Hepatocyte (in vitro differentiated cells): Measurements from ENCODE around the gene PKD1L1. TPM values are rescaled to one million over a fixed set of nuclear protein-coding genes. Genes with fewer than 3 reads are reported as not detected.

ENCODE experiments used
- DNase-seq: peaks from one replicate; pipeline ENCODE4 v3.0.0-alpha.2; 2016; ENCODE audit warnings: low spot score
- H2AFZ ChIP-seq: fragments of 200-600 bp; sonication (generic); 2 replicates; pipeline ENCODE4 v1.6.0; 2016; ENCODE audit warnings: antibody characterized with exemption, mild to moderate bottlenecking
- H3K27ac ChIP-seq: fragments of 200-600 bp; sonication (generic); 2 replicates; pipeline ENCODE4 v1.5.1; 2016; ENCODE audit warnings: mild to moderate bottlenecking
- H3K27me3 ChIP-seq: fragments of 200-600 bp; sonication (generic); 2 replicates; pipeline ENCODE4 v1.6.1; 2016
- H3K36me3 ChIP-seq: fragments of 200-600 bp; sonication (generic); replicated peaks from 2 replicates; pipeline ENCODE4 v1.5.1; 2016; ENCODE audit warnings: low read depth; ENCODE audit not compliant: insufficient read depth
- H3K4me1 ChIP-seq: fragments of 200-600 bp; sonication (generic); 2 replicates; pipeline ENCODE4 v1.5.1; 2016; ENCODE audit warnings: mild to moderate bottlenecking, moderate library complexity; ENCODE audit not compliant: insufficient read depth
- H3K4me2 ChIP-seq: fragments of 200-600 bp; sonication (generic); 2 replicates; pipeline ENCODE4 v1.6.0; 2016
- H3K4me3 ChIP-seq: fragments of 200-600 bp; sonication (generic); 2 replicates; pipeline ENCODE4 v1.5.1; 2016; ENCODE audit warnings: mild to moderate bottlenecking
- H3K79me2 ChIP-seq: fragments of 200-600 bp; sonication (generic); 2 replicates; pipeline ENCODE4 v1.6.0; 2017; ENCODE audit warnings: mild to moderate bottlenecking
- H3K9me2 ChIP-seq: fragments of 200-600 bp; sonication (generic); replicated peaks from 2 replicates; pipeline ENCODE4 v1.6.0; 2017; ENCODE audit warnings: mild to moderate bottlenecking; ENCODE audit not compliant: insufficient read depth
- H3K9me3 ChIP-seq: fragments of 200-600 bp; sonication (generic); 2 replicates; pipeline ENCODE4 v1.5.1; 2016; ENCODE audit warnings: low read depth, mild to moderate bottlenecking
- H4K20me1 ChIP-seq: fragments of 200-600 bp; sonication (generic); 2 replicates; pipeline ENCODE4 v1.6.0; 2016; ENCODE audit warnings: mild to moderate bottlenecking; ENCODE audit not compliant: insufficient read depth, poor library complexity, severe bottlenecking
- CTCF ChIP-seq: fragments of 200-600 bp; sonication (generic); IDR thresholded peaks from 2 replicates; pipeline ENCODE4 v1.5.1; 2016; ENCODE audit warnings: antibody characterized with exemption, mild to moderate bottlenecking; ENCODE audit not compliant: poor library complexity
- EZH2 ChIP-seq: fragments of 200-600 bp; sonication (generic); IDR thresholded peaks from 2 replicates; pipeline ENCODE4 v1.6.1; 2016; ENCODE audit warnings: antibody characterized with exemption, mild to moderate bottlenecking, borderline replicate concordance
- EZH2phosphoT487 ChIP-seq: fragments of 200-600 bp; sonication (generic); IDR thresholded peaks from one replicate; pipeline ENCODE4 v1.6.1; 2018; ENCODE audit warnings: antibody characterized with exemption, mild to moderate bottlenecking, low read depth, moderate library complexity; ENCODE audit not compliant: unreplicated experiment, severe bottlenecking
- WGBS: methylation state at CpG from one replicate; pipeline ENCODE4 v1.1.6; 2016; ENCODE audit warnings: low lambda C conversion rate; ENCODE audit errors: missing lambda C conversion rate; 5-methylcytosine and 5-hydroxymethylcytosine counted together
- polyA plus RNA-seq: library from polyadenylated mRNA; unstranded; fragments of >200 nt; fragmentation: Nextera tagmentation; extraction: Ambion mirVana; gene quantifications from 2 replicates; pipeline ENCODE4 v1.2.1, GENCODE V29; 2016
- total RNA-seq: library from RNA; depleted of rRNA; stranded (reverse); fragments of >200 nt; gene quantifications from 2 replicates; pipeline ENCODE4 v1.2.3, GENCODE V29; 2014

The PKD1L1 gene
- total and polyA plus RNA-seq, 2 experiments from 2014 or later: 0.07 TPM

- Histone ChIP-seq H3K4me2 (no peak overlapping the region), H3K9me3 (no peaks in the 10 kb centered on the region), H2AFZ (no peak overlapping the region), H3K4me1 (no peaks in the 10 kb centered on the region), H3K27me3 (no peaks in the 10 kb centered on the region), H3K27ac (no peak overlapping the region), H3K9me2 (no peaks in the 10 kb centered on the region), H3K36me3 (no peaks in the 10 kb centered on the region), H3K4me3 (no peak overlapping the region), H3K79me2 (no peaks in the 10 kb centered on the region), H4K20me1 (no peaks in the 10 kb centered on the region)
- 82% methylated on average over 5 of the region's 5 CpGs for WGBS
- TF ChIP-seq EZH2 (no peak), CTCF (no peak), EZH2phosphoT487 (no peak)
- DNase-seq: no peak
Measured at GRCh38 chr7:47751043-47751442, 197.2 kb downstream of the PKD1L1 start.

GRCh38 chr7:47748041-47748440, 200.2 kb downstream of the PKD1L1 start:
- no peaks in the 10 kb centered on the region for H3K79me2 ChIP-seq
- H3K27ac ChIP-seq: no peak overlapping the region
- no peaks in the 10 kb centered on the region for H4K20me1 ChIP-seq
- H3K4me1 ChIP-seq: peaks cover 7% of the 10 kb centered on the region
- H3K9me2 ChIP-seq: no peaks in the 10 kb centered on the region
- H3K4me2 ChIP-seq: no peak overlapping the region
- no peak for DNase-seq
- no peaks in the 10 kb centered on the region for H3K27me3 ChIP-seq
- no peaks in the 10 kb centered on the region for H3K9me3 ChIP-seq
- no peak for TF ChIP-seq EZH2phosphoT487
- no peak for TF ChIP-seq CTCF
- TF ChIP-seq EZH2: no peak
- H2AFZ ChIP-seq: no peak overlapping the region
- no peaks in the 10 kb centered on the region for H3K36me3 ChIP-seq
- no peak overlapping the region for H3K4me3 ChIP-seq
- WGBS: 63% methylated on average over 7 of the region's 7 CpGs

- H3K4me2 ChIP-seq: no peak overlapping the region
- TF ChIP-seq EZH2 (no peak), EZH2phosphoT487 (no peak), CTCF (no peak)
Measured at GRCh38 chr7:47747160-47747559, 201.1 kb downstream of the PKD1L1 start.

GRCh38 chr7:47746468-47746867, 201.8 kb downstream of the PKD1L1 start:
- Histone ChIP-seq H3K9me2 (no peaks in the 10 kb centered on the region), H3K27ac (no peak overlapping the region), H2AFZ (no peak overlapping the region), H3K4me3 (no peak overlapping the region), H4K20me1 (no peaks in the 10 kb centered on the region), H3K79me2 (no peaks in the 10 kb centered on the region), H3K4me2 (no peak overlapping the region), H3K4me1 (peaks cover 7% of the 10 kb centered on the region), H3K27me3 (no peaks in the 10 kb centered on the region), H3K9me3 (no peaks in the 10 kb centered on the region), H3K36me3 (no peaks in the 10 kb centered on the region)
- 92% methylated on average over 4 of the region's 4 CpGs for WGBS
- TF ChIP-seq CTCF (no peak), EZH2phosphoT487 (no peak), EZH2 (no peak)
- DNase-seq: no peak

More at GRCh38 chr7:47747160-47747559, 201.1 kb downstream of the PKD1L1 start:
- no peak overlapping the region for H3K27ac ChIP-seq
- H3K4me1 ChIP-seq: peaks cover 7% of the 10 kb centered on the region
- DNase-seq: no peak
- H3K9me2 ChIP-seq: no peaks in the 10 kb centered on the region
- no peaks in the 10 kb centered on the region for H3K79me2 ChIP-seq
- H3K4me3 ChIP-seq: no peak overlapping the region
- H4K20me1 ChIP-seq: no peaks in the 10 kb centered on the region
- no peaks in the 10 kb centered on the region for H3K9me3 ChIP-seq
- WGBS: 88% methylated on average over 6 of the region's 6 CpGs
- no peaks in the 10 kb centered on the region for H3K27me3 ChIP-seq
- no peaks in the 10 kb centered on the region for H3K36me3 ChIP-seq
- no peak overlapping the region for H2AFZ ChIP-seq
